GM18511 (cell line): ENCODE results near the gene RCC1.
A peak's percentile ranks its signal among the peaks of the same experiment; 100 is the strongest.
"Not testable (repeated sequence)": the region's sequence is repeated elsewhere in the genome, so short reads cannot be mapped to it uniquely, and the experiment has no call there.

Experiments
- ATAC-seq: cut with Tn5 transposase; IDR thresholded peaks from one replicate; pipeline ENCODE4 v1.9.1; 2021; ENCODE audit warnings: mild to moderate bottlenecking, moderate library complexity; ENCODE audit not compliant: unreplicated experiment

The RCC1 gene

DNA sequence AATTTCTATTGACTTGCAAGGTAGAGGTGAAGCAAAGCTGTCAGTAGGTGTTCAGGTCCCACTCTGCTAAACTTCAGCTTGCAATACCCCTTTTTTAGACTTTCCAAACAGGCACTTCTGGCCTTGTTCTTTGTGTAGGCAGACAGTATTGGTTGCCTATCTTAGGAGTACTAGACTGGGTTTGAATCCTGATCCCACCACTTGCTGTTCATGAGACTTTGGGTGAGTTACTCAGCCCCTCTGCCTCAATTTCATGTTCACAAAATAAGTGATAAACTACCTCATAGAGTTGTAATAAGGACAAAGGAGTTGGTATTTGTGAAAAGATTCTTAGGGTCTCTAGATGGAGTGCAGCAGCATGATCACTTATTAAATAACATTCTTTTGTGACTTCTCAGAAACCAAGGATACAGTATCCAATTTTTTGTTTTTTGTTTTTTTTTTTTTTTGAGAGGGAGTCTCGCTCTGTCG, 5.2 kb downstream of the RCC1 start:
- ATAC-seq, result no peak

DNA sequence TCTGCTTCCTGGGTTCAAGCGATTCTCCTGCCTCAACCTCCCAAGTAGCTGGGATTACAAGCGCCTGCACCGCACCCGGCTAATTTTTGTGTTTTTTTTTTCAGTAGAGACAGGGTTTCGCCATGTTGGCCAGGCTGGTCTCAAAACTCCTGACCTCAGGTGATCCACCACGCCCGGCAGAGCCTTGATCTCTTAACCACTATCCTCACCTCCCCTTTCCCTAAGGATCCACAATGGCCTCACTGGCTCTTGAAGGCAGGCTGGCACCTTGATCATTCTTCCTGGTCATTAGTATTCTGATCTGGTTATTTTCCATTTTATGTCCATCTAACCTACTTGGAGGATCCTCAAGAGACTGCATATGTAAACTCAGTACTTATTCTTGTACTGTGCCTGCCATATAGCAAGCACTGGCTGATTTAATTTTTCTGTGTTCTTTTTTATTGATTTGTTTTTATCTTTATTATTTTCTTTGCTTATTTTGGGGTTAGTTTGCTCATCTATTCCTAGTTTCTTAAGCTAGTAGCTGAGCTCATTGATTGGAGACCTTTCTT, 6.3 kb downstream of the RCC1 start:
- ATAC-seq, result no peak

DNA sequence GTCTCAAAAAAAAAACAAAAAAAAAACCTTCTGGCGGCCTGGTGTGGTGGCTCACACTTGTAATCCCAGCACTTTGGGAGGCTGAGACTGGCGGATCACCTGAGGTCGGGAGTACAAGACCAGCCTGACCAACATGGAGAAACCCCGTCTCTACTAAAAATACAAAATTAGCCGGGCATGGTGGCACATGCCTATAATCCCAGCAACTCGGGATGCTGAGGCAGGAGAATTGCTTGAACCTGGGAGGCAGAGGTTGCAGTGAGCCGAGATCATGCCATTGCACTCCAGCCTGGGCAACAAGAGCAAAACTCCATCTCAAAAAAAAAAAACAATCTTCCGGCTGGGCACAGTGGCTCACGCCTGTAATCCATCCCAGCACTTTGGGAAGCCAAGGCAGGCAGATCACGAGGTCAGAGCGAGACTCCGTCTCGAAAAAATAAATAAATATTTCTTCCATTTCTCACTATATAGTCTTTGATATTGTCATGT, 8.6 kb downstream of the RCC1 start:
- ATAC-seq, result not testable (repeated sequence)

DNA sequence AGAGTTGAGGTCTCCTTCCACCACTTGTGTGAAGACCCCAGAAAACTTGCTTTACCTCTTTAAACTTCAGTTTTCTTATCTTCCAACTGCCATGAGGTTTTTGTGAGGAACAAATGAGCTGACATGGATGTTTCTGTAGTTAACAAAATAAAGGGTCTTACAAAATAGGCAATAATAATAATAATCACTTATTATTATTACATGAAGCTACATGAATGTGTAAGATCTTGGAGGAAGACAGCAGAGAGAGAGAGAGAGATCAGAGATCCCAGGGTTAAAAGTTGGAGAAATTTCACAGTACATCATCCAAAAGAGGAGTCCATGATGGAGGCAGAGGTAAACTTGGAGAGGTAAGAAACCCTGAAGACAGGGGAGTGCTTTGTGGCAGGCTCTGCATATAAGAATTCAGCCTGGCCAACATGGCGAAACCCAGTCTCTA, 10.7 kb downstream of the RCC1 start:
- no peak for ATAC-seq

DNA sequence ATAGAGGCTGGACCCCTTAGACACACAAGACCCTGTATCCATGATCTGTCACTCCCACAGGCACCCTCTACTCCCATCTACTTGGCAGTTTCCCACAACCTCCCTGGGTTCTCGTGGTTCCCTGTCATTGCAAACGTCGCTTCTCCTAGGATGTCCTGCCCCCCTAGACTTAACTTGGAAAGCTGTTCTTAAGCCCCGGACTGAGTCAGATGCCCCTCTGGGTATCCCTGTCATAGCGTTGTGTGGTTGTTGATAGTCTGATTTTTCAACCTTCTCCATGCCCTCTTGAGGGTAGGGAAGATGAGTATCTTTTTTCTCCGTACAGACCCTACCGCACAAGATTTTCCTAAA, 11.8 kb downstream of the RCC1 start:
- no peak for ATAC-seq

DNA sequence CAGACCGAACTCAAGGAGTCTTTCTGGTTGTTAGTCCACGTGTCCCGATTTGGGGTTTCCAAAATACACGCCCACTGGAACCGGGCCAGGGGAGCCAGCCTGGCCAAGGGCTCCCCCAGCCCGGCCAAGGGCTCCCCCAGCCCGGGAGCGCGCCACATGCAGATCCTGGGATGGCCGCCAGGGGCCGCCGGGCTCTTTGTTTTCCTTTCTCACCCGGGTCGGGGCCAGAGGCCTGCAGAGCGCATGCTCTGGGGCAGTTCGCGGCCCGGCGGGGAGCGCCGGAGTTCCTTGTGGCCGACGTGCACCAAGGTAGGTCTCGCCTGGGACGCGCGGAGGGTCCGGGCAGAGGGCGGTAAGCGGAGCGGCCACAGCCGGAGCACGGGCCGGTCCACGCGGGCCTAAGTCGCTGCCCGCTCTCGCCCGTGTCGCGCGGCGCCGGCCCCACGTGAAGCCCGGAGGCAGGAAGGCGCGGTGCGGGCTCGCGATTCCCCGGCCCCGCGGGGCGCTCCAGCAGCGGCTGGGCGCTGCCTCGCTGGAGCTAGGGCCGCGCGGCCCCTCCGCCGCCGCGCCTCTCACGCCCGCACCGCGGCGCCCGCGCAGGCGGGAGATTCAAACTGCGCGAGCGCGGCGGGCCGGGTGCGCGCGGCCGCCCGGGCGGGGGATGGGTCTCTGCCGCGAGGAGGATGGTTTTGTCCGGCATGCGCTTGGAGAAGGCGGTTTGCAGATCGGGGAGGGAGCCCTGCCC, 12.3 kb downstream of the RCC1 start:
- peak; percentile 84 for ATAC-seq

DNA sequence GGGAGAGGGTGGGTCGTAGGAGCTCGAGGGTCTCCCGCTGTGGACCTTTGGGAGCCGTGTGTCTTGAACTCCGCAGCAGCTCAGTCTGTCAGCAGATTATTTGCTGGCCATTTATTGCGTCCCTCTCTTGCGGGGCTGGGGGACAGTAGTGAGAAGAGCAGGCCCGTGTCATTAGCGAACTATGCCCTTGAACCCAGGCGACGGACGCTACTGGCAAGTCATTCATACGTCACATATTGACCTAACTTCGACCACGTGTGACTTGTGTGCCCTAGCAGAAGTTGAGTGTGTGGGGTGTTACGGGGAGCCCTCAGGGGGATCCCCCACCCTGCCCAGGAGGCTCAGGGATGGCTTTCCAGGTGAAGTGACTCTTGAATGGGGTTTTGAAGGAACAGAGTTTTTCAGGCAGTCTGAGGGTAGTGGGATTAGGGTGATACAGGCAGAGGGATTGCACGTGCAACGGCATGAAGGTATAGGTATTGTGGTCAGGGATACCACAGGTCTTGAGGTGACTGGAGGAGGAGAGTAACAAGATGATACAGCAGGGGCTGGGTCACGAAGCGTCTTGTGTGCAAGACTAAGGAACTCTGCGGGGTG, 13.0 kb downstream of the RCC1 start:
- no peak for ATAC-seq

DNA sequence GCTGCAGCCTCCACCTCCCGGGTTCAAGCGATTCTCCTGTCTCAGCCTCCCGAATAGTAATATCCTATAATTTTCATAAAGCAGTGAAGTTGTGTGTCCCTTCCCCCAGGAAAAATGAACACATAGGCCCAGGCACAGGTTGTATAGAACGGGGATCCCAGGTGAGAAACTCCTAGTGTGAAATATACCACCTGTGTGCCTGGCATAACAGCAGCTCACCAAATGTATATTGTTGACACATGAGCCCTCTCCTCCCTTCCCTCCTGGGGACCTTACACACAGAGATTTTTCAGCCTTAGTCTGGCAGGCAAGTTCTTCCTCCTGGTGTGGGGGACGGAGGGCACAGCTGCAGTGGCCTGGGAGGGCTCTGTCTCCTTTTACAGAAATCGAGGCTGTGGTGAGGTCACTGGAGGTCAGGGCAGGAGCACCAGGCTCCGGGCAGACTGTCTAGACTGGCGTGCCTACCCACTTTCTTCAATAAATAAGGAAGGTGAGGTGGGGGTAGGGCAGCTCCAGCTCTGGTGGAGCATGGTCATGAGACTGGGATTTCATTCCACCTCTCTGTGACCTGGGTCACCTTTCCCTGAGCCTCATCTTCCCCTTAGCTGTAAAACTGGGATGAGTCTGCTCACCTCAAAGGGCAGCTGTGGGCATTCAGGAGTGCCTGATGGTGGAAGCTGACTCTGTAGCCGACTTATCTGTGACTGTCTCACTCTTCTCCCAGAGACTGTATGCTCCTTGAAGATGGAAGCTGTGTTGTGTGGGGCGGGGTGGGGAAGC, 14.3 kb downstream of the RCC1 start:
- no peak for ATAC-seq

DNA sequence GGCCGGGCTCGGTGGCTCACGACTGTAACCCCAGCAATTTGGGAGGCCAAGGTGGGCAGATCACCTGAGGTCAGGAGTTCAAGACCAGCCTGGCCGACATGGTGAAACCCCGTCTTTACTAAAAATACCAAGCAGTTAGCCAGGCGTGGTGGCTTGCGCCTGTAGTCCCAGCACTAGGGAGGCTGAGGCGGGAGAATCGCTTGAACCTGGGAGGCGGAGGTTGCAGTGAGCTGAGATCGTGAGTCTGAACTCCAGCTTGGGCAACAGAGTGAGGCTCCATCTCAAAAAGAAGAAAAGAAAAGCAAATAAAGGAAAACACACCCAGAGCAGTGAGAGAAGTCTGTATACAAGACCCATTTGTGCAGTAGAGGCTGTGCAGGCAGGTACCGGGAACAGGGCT, 15.0 kb downstream of the RCC1 start:
- ATAC-seq, result not testable (repeated sequence)

DNA sequence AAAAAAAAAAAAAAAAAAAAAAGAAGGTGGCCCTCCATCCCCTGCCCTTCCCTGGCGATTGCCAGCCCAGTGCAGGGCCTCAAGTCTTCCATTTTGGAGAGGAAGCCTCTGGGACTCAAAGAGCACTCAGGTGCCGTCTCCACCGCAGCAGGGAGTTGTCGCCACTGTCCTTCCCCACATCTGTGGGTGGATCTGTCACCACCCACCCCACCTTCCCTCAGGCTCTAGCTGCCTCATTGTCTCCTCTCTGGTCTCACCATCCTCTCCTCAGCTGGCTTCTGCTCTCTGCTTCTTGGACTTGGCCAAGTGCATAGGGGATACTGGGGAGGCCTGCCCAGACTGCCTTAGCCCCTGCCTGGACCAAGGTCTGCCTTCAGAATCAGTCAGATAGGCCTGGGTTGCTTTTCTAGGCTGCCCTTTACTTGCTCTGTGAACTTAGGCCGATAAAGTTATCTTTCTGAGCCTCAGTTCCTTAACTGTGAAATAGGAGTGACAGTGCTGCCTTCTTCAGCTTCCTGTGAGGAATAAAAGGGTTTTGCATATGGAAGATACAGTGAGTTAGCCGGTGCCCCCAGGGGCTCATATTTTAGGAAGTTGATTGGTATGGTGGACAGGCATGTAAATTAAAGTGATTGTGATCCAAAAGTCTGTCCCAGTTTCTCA, 15.8 kb downstream of the RCC1 start:
- no peak for ATAC-seq

DNA sequence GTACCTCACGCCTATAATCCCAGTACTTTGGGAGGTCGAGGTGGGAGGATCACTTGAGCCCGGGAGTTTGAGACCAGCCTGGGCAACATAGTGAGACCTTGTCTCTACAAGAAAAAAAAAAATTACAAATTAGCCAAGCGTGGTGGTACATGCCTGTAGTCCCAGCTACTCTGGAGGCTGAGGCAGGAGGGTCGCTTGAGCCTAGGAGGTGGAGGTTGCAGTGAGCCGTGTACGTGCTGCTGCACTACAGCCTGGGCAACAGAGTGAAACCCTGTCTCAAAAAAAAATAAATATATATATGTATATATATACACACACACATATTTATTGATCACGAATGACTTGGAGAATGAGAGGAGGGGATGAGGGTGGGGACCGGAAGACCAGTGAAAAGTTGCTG, 16.7 kb downstream of the RCC1 start:
- ATAC-seq, result not testable (repeated sequence)

DNA sequence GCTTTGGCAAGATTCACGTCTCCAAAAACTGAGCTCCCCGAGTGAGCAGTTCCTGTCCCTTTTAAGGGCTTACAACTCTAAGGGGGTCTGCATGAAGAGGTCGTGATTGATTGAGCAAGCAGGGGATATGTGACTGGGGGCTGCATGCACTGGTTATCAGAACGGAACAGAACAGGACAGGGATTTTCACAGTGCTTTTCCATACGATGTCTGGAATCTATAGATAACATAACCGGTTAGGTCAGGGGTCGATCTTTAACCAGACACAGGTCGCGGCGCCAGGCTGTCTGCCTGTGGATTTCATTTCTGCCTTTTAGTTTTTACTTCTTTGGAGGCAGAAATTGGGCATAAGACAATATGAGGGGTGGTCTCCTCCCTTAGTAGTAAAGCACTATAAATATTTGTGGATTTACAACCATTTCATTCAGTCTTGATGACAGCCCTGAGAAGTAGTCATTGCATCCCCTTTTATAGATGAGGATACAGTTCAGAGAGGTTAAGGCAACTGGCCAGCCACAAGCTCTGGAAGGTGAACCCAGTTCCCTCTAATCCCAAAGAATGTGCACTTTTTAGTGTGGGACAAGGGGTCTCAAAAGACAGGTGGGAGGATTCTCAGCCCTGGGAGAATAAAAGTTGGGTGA, 19.3 kb downstream of the RCC1 start:
- not testable (repeated sequence) for ATAC-seq

DNA sequence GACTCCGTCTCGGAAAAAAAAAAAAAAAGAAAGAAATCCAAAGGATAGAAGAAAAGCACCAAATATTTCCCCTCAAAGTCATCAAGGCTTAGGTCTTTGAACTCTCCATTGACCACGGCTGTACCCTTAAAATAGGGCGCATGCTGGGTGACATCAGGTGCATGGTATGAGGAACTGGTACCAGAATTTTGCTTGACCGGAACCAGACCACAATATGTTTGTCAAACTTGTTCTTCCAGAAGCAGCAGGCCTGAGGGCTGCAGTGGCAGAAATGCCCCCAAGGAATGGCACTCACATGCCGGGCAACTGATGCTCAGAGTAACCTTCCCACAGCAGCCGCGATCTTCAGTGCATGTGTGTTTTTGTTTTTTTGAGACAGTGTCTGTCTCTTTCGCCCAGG, 21.0 kb downstream of the RCC1 start:
- ATAC-seq, result no peak

DNA sequence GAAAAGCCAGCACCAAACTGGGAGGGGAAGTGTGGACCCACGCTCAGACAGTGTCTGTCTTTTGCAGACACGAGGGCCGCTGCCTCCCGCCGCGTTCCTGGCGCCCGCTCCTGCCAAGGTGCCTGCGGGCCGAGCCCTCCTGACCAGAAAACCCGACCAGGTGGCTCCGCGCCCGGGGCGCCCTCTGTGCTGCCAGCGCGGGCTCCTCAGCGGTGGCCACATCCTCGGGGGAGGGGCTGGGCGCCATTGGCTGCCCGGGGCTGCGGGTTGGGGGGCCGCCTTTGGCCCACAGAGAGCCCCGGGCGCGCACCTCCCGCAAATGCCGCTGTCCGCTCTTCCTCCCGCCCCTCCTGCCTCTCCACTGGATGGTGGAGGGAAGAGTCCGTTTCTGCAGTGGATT, 24.6 kb downstream of the RCC1 start:
- no peak for ATAC-seq

DNA sequence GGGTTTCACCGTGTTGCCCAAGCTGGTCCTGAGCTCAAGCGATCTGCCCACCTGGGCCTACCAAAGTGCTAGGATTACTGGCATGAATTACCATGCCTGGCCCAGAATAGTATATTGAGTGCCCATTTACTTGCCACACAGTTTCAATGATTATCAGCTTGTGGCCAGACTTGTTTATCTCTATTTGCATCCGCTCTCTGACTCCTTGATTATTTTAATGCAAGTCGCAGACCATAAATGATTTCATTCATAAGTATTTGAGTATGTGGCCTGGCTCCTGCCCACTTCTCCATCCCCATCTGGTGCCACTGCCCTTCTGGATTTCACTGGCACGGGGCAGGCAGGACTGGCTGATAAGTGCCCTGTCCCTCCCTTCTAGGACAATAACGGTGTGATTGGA, 28.8 kb downstream of the RCC1 start:
- ATAC-seq, result no peak

DNA sequence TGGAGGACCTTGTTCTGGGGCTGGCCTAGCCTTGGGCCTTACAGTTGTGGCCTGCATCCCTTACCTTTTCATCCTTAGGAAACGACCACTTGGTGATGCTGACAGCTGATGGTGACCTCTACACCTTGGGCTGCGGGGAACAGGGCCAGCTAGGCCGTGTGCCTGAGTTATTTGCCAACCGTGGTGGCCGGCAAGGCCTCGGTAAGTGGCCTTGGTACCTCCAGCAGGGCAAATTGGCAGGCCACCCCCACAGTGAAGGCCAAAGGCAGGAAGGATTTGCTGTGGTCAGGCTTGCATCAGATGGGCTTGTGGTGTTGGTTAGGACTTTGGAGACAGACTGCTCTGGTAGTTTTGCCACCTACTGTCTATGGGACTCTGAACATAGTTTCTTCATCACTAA, 29.3 kb downstream of the RCC1 start:
- ATAC-seq, result no peak

DNA sequence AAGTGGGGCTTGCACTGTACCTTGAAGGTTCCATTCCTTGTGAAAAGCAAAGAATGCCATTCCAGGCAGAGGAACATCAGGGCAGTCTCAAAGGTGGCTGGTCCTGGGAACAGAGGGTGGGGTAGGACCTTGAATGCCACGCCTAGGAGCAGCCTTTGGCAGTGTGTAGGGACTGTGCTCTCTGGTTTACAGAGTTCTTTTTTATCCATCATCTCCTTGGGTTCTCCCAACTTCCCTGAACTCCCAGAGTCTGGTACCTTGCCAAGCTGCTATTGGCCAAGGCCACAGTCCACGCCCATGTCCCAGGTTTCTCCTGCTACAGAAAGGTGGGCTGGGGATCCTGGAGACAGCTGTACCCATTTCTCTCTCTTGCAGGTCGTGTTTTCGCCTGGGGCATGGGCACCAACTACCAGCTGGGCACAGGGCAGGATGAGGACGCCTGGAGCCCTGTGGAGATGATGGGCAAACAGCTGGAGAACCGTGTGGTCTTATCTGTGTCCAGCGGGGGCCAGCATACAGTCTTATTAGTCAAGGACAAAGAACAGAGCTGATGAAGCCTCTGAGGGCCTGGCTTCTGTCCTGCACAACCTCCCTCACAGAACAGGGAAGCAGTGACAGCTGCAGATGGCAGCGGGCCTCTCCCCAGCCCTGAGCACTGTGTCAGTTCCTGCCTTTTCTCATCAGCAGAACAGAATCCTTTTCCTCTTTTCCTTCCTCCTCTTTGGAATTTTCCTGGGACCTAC, 31.8 kb downstream of the RCC1 start:
- no peak for ATAC-seq

DNA sequence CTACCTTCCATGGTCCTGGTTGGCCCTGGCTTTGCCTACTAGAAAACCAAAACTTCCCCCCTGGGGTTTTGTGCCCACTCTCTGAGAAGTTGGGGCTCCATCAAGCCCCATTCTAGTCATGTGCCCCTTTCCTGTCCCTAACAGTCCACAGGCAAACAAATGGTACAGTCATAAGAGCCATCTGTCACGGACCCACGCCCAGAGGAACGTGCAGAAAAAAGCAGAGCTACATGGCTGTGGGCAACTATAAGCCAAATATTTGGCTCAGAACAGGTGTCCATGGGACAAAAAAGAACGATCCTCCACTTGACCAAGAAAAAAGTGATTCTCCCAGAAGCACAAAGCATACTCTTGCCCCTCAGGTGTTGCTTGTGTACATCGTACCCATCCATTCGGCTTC, 32.4 kb downstream of the RCC1 start:
- no peak for ATAC-seq

DNA sequence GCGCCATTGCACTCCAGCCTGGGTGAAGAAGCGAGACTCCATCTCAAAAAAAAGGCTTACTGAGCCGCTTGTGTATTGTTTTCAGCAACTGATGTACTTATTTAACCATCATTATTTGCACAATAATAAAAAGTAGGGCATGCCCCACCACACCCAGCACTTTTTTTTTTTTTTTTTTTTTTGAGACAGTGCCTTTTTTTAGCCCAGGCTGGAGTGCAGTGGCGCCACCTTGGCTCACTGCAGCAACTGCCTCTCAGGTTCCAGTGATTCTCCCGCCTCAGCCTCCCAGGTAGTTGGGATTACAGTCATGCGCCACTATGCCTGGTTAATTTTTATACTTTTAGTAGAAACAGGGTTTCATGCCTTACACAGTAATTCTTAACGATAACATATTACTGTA, 34.8 kb downstream of the RCC1 start:
- ATAC-seq, result no peak
